DND-41 (cell line): ENCODE measurements around the gene KLK4.

ENCODE experiments used
- CTCF ChIP-seq: IDR thresholded peaks from 2 replicates; pipeline ENCODE4 v1.5.1; 2012; ENCODE audit warnings: borderline replicate concordance, low read length, moderate library complexity, mild to moderate bottlenecking; ENCODE audit not compliant: poor library complexity, severe bottlenecking; ENCODE audit errors: extremely low read depth
- EZH2 ChIP-seq: IDR thresholded peaks from 3 replicates; pipeline ENCODE4 v1.6.1; 2012; ENCODE audit warnings: borderline replicate concordance, low read depth, mild to moderate bottlenecking, moderate library complexity, low read length, inconsistent platforms; ENCODE audit not compliant: severe bottlenecking

DNA sequence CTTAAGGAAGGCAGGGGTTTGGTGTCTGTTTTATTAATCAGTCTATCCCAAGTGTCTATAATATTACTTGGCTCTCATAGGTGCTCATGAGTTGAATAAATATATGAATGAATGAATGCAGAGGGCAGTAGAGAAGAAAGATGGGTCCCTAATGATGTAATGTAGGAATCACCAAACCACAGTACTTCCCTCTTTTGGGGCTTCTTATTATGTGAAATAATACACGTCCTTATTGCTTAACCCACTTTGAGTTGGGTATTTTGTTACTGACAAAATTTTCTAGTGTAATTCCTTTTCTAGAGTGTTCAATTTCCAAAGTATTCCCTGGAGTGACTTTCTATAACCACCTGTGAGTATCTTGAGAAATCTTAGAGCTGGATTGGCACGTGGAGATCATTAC, 28.4 kb upstream of the KLK4 start:
- TF ChIP-seq CTCF (no peak), EZH2 (no peak)
